SK-N-SH (cell line): Measurements from ENCODE around the gene ARL4D.

Source experiments
- POLR2AphosphoS5 ChIP-seq: IDR thresholded peaks from 2 replicates; pipeline ENCODE4 v1.6.1; 2012; ENCODE audit warnings: low read depth, low read length
- SMC3 ChIP-seq: IDR thresholded peaks from 2 replicates; pipeline ENCODE4 v1.6.1; 2012; ENCODE audit warnings: low read depth, low read length, improper control_type of control experiment

DNA sequence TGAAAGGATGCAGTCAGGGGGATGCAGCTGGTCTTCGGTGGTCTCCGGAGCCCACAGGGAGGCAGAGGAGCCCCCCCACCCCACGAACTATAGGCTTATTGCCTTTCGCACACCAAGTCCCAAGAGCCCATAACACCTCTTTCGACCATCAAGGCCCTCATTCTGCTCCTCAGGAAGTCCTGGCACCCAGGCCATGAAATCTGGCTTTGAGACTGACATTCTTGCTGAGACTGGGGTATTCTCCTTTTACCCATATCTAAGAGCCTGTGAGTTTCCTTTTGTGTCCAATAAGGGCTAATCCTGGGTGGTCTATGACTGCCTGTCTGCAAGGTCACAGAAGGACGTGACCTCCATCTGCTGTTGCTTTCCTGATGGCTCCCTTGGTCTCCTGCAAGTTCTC, 6.4 kb upstream of the ARL4D start:
- TF ChIP-seq SMC3 (no peak), POLR2AphosphoS5 (no peak)
